HCT116 (cell line): Measurements from ENCODE around the gene RASL10A. TPM values are rescaled to one million over a fixed set of nuclear protein-coding genes. Genes with fewer than 3 reads are reported as not detected.

ENCODE experiments used
- ATAC-seq: fragments of 200-7000 bp; cut with Tn5 transposase; 2 replicates; pipeline ENCODE4 v1.9.1; 2020; ENCODE audit warnings: mild to moderate bottlenecking, moderate library complexity
- BruUV-seq: library from RNA; stranded (reverse); fragments of 400-500 nt; replicated peaks from 2 replicates; lab custom pipeline; 2021; lab: Mats Ljungman, UMichigan
- CTCF ChIA-PET: fragments of 300-600 bp; sonication (Branson Sonifier 250); formaldehyde crosslinking; loops from one replicate; lab custom pipeline; 2021; ENCODE audit warnings: antibody characterized with exemption; lab: Charles Lee
- POLR2A ChIA-PET: fragments of 300-600, 350-600 bp; sonication (Branson Sonifier 250); formaldehyde crosslinking; loops from one replicate; lab custom pipeline; 2021; ENCODE audit warnings: antibody characterized with exemption; lab: Charles Lee
- RAD21 ChIA-PET, 2 experiments: fragments of 300-600 bp; sonication (Branson Sonifier 250); formaldehyde crosslinking; loops; one replicate each; lab custom pipeline; 2023; ENCODE audit warnings: low total read pairs in 2 of 2; ENCODE audit not compliant: uncharacterized antibody in 2 of 2, unreplicated experiment in 2 of 2, low non-redundant PET in 1 of 2; lab: Charles Lee
- DNase-seq: peaks from one replicate; pipeline ENCODE4 v3.0.0-alpha.2; 2010; ENCODE audit warnings: low read depth, low spot score
- H2AFZ ChIP-seq: fragments of 200-600 bp; shearing (Covaris generic), sonication (generic); 2 replicates; pipeline ENCODE4 v1.6.1; 2017; ENCODE audit warnings: low read depth, mixed run types, mixed read lengths, antibody characterized with exemption, low read length; ENCODE audit not compliant: poor library complexity, severe bottlenecking
- H3K27ac ChIP-seq: 2 replicates; pipeline ENCODE4 v1.5.1; 2012; ENCODE audit warnings: low read depth, low read length
- H3K27me3 ChIP-seq: fragments of 200-600 bp; sonication (generic); 2 replicates; pipeline ENCODE4 v1.6.1; 2016; ENCODE audit warnings: mixed run types, low read length, mixed read lengths; ENCODE audit not compliant: insufficient read depth
- H3K36me3 ChIP-seq, 2 experiments: fragments of 200-500 bp in 1 of 2; fragments of 200-600 bp in 1 of 2; sonication (Bioruptor generic) in 1 of 2; sonication (generic) in 1 of 2; 2 replicates each; pipeline versions ENCODE4 v1.5.1 to v1.6.1; 2014 to 2016; ENCODE audit warnings: low read length in 2 of 2, inconsistent platforms in 1 of 2, mixed read lengths in 1 of 2, mixed run types in 1 of 2; ENCODE audit not compliant: insufficient read depth in 2 of 2, control insufficient read depth in 1 of 2
- H3K4me1 ChIP-seq, 2 experiments: fragments of 200-600 bp in 1 of 2; sonication (generic) in 1 of 2; 2 replicates each; pipeline versions ENCODE4 v1.5.1 to v1.6.1; 2012 to 2017; ENCODE audit warnings: low read length in 2 of 2, inconsistent platforms in 1 of 2, mild to moderate bottlenecking in 1 of 2, mixed read lengths in 1 of 2, mixed run types in 1 of 2, moderate library complexity in 1 of 2; ENCODE audit not compliant: insufficient read depth in 2 of 2, control insufficient read depth in 1 of 2
- H3K4me2 ChIP-seq: fragments of 200-600 bp; sonication (generic); 2 replicates; pipeline ENCODE4 v1.6.1; 2017; ENCODE audit warnings: mixed run types, low read length, mixed read lengths
- H3K4me3 ChIP-seq, 2 experiments: fragments of 200-600 bp in 1 of 2; sonication (generic) in 1 of 2; replicated peaks in 1 of 2; 2 replicates each; pipeline ENCODE4 v1.5.1; 2011 to 2016; ENCODE audit warnings: low read length in 2 of 2, control low read depth in 1 of 2, low read depth in 1 of 2, mild to moderate bottlenecking in 1 of 2, mixed read lengths in 1 of 2, mixed run types in 1 of 2
- H3K79me2 ChIP-seq: fragments of 200-600 bp; sonication (generic); 2 replicates; pipeline ENCODE4 v1.6.1; 2017; ENCODE audit warnings: mild to moderate bottlenecking, mixed run types, low read length, moderate library complexity, mixed read lengths; ENCODE audit not compliant: insufficient read depth
- H3K9ac ChIP-seq: fragments of 200-600 bp; sonication (generic); 2 replicates; pipeline ENCODE4 v1.6.1; 2016; ENCODE audit warnings: low read length, mixed read lengths
- H3K9me2 ChIP-seq: fragments of 200-600 bp; sonication (generic), shearing (Covaris generic); 2 replicates; pipeline ENCODE4 v1.6.1; 2017; ENCODE audit warnings: mixed run types, mild to moderate bottlenecking, moderate library complexity; ENCODE audit not compliant: insufficient read depth
- H3K9me3 ChIP-seq, 2 experiments: fragments of 200-500 bp in 1 of 2; fragments of 200-600 bp in 1 of 2; sonication (Bioruptor generic) in 1 of 2; sonication (generic) in 1 of 2; 2 replicates each; pipeline ENCODE4 v1.6.1; 2014 to 2017; ENCODE audit warnings: low read length in 2 of 2, mixed read lengths in 2 of 2, inconsistent platforms in 1 of 2, low read depth in 1 of 2, mild to moderate bottlenecking in 1 of 2, mixed run types in 1 of 2, moderate library complexity in 1 of 2; ENCODE audit not compliant: control insufficient read depth in 1 of 2, insufficient read depth in 1 of 2
- H4K20me1 ChIP-seq: fragments of 200-600 bp; sonication (generic), shearing (Covaris generic); 2 replicates; pipeline ENCODE4 v1.6.1; 2017; ENCODE audit warnings: mixed run types, mild to moderate bottlenecking, moderate library complexity; ENCODE audit not compliant: insufficient read depth
- CBX3 ChIP-seq: IDR thresholded peaks from 2 replicates; pipeline ENCODE4 v1.6.1; 2012; ENCODE audit warnings: low read depth
- CTCF ChIP-seq, 3 experiments: fragments of 200-600 bp in 1 of 3; sonication (generic) in 1 of 3; IDR thresholded peaks in 2 of 3; conservative IDR thresholded peaks in 1 of 3; 2 replicates each; pipeline ENCODE4 v1.5.1; 2012 to 2017; ENCODE audit warnings: low read depth in 2 of 3, low read length in 2 of 3, antibody characterized with exemption in 1 of 3, borderline replicate concordance in 1 of 3, control low read depth in 1 of 3, mild to moderate bottlenecking in 1 of 3, mixed read lengths in 1 of 3, mixed run types in 1 of 3, moderate library complexity in 1 of 3; ENCODE audit not compliant: insufficient read depth in 1 of 3
- EGR1 ChIP-seq: IDR thresholded peaks from 2 replicates; pipeline ENCODE4 v1.6.1; 2012; ENCODE audit warnings: low read depth
- ELF1 ChIP-seq: IDR thresholded peaks from 2 replicates; pipeline ENCODE4 v1.6.1; 2012; ENCODE audit warnings: low read depth, borderline replicate concordance
- EZH2 ChIP-seq: fragments of 200-600 bp; sonication (generic); IDR thresholded peaks from 2 replicates; pipeline ENCODE4 v1.6.1; 2017; ENCODE audit warnings: antibody characterized with exemption, mixed run types
- EZH2phosphoT487 ChIP-seq: fragments of 200-600 bp; IDR thresholded peaks from 2 replicates; pipeline ENCODE4 v1.6.1; 2018; ENCODE audit warnings: antibody characterized with exemption, borderline replicate concordance
- JUND ChIP-seq: IDR thresholded peaks from 2 replicates; pipeline ENCODE4 v1.6.1; 2012
- MAX ChIP-seq: IDR thresholded peaks from 2 replicates; pipeline ENCODE4 v1.6.1; 2012
- POLR2A ChIP-seq: IDR thresholded peaks from 2 replicates; pipeline ENCODE4 v1.7.0; 2011; ENCODE audit warnings: borderline replicate concordance; ENCODE audit not compliant: insufficient read depth, insufficient read length; ENCODE audit errors: extremely low read depth
- REST ChIP-seq: IDR thresholded peaks from 2 replicates; pipeline ENCODE4 v1.6.1; 2012; ENCODE audit warnings: low read depth
- SRF ChIP-seq: IDR thresholded peaks from 2 replicates; pipeline ENCODE4 v1.6.1; 2012; ENCODE audit warnings: low read depth
- TCF7L2 ChIP-seq: IDR thresholded peaks from 2 replicates; pipeline ENCODE4 v1.7.0; 2011; ENCODE audit warnings: borderline replicate concordance, inconsistent platforms; ENCODE audit not compliant: insufficient read depth, insufficient read length; ENCODE audit errors: extremely low read depth
- ZFX ChIP-seq: fragments of 450-650 bp; IDR thresholded peaks from 2 replicates; pipeline ENCODE4 v1.6.1; 2017
- intact Hi-C: fragments of 100-400 bp; cut with micrococcal nuclease; formaldehyde crosslinking; loops from 2 replicates; pipeline ENCODE4 v1.10.0; 2022
- total RNA-seq: library from RNA; stranded (reverse); gene quantifications from one replicate; pipeline ENCODE4 v1.2.1, GENCODE V29; 2021; ENCODE audit not compliant: unreplicated experiment

Gene RASL10A
- total RNA-seq, 1 experiment from 2014 or later: 0.96 TPM

GRCh38 chr22:29302402-29302680 is 13.2 kb downstream of the RASL10A start:
- H3K9me3 ChIP-seq: no peaks in the 10 kb centered on the region
- H3K4me1 ChIP-seq: peaks cover 22 to 26% of the 10 kb centered on the region in 2 experiments
- TF ChIP-seq CBX3 (no peak), ELF1 (no peak), EZH2phosphoT487 (no peak), POLR2A (no peak), MAX (no peak), SRF (no peak), CTCF (IDR thresholded peaks at IDR 0.05 in 2 of 3, conservative IDR thresholded peaks at IDR 0.05 in 1 of 3; ENCODE audit: borderline replicate concordance in 1 of 3, insufficient read depth in 1 of 3, low read depth in 2 of 3, low read length in 2 of 3) (no peak)
- ChIA-PET POLR2A (no interaction called here), RAD21 (no interaction called here), CTCF (interaction anchor here (1.1 kb wide), 1 partner anchor 12 kb away, joined by 3 read pairs; no protein-coding TSS in a partner anchor)
- H3K9ac ChIP-seq: no peak overlapping the region
- no peak overlapping the region; the same call in 1 of the 2 replicates for H3K27ac ChIP-seq
- intact Hi-C loops: no loop called here
- H2AFZ ChIP-seq: no peak overlapping the region
- ATAC-seq (no peak), DNase-seq (no peak)
- peaks cover 8% of the 10 kb centered on the region; the same call in 1 of the 2 replicates for H4K20me1 ChIP-seq
- BruUV-seq: no TSS peak
- no peak overlapping the region for H3K4me3 ChIP-seq
- H3K27me3 ChIP-seq: no peaks in the 10 kb centered on the region
- H3K9me2 ChIP-seq: no peaks in the 10 kb centered on the region
- peaks cover 21 to 27% of the 10 kb centered on the region in 2 experiments for H3K36me3 ChIP-seq
- peaks cover 1% of the 10 kb centered on the region; the same call in 1 of the 2 replicates for H3K79me2 ChIP-seq
- H3K4me2 ChIP-seq: no peak overlapping the region

- Histone ChIP-seq H3K9me3 (no peaks in the 10 kb centered on the region), H4K20me1 (peaks cover 8% of the 10 kb centered on the region; the same call in 1 of the 2 replicates), H3K9me2 (no peaks in the 10 kb centered on the region), H3K4me3 (no peak overlapping the region), H3K36me3 (peaks cover 25 to 31% of the 10 kb centered on the region in 2 experiments), H3K27me3 (no peaks in the 10 kb centered on the region), H3K27ac (no peak overlapping the region; the same call in 1 of the 2 replicates), H3K9ac (no peak overlapping the region), H3K4me2 (no peak overlapping the region), H2AFZ (no peak overlapping the region), H3K4me1 (peaks cover 22 to 26% of the 10 kb centered on the region in 2 experiments), H3K79me2 (no peaks in the 10 kb centered on the region; the same call in 1 of the 2 replicates)
- CTCF ChIA-PET: no interaction called here
- intact Hi-C loops: no loop called here
- no peak for ATAC-seq
- TF ChIP-seq EGR1 (no peak), TCF7L2 (no peak), EZH2 (no peak), EZH2phosphoT487 (no peak), REST (no peak), MAX (no peak), JUND (no peak), ZFX (no peak)
- no TSS peak for BruUV-seq
- DNase-seq: no peak
- POLR2A ChIA-PET: no interaction called here
- RAD21 ChIA-PET: no interaction called here
Measured at GRCh38 chr22:29301716-29302401, 13.6 kb downstream of the RASL10A start.
